HG03439 (cell line): Measurements from ENCODE around the gene CHDH.

Source experiments
- ATAC-seq: cut with Tn5 transposase; IDR thresholded peaks from one replicate; pipeline ENCODE4 v1.9.1; 2021; ENCODE audit warnings: mild to moderate bottlenecking, moderate library complexity; ENCODE audit not compliant: unreplicated experiment

Gene CHDH

DNA sequence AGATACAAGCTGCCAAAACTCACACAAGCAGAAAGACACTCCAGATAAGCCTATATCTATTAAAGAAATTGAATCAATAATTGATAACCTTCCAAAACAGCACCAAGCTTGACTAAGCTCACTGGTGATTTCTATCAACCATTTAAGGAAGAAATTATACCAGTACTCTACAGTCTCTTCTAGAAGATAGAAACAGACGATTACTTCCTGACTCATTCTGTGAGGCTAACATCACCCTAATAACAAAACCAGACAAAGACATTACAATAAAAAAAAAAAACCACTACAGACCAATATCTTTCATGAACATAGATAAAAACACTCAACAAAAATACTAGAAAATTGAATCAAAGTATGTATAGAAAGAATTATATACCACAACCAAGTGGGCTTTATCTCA is 20.2 kb downstream of the CHDH start:
- no peak for ATAC-seq

GRCh38 chr3:53824795-53825194 is 21.4 kb downstream of the CHDH start:
- no peak for ATAC-seq

- no peak for ATAC-seq
Measured at GRCh38 chr3:53823956-53824657, 22.1 kb downstream of the CHDH start.

GRCh38 chr3:53823026-53823955 is 22.9 kb downstream of the CHDH start:
- ATAC-seq: no peak

DNA sequence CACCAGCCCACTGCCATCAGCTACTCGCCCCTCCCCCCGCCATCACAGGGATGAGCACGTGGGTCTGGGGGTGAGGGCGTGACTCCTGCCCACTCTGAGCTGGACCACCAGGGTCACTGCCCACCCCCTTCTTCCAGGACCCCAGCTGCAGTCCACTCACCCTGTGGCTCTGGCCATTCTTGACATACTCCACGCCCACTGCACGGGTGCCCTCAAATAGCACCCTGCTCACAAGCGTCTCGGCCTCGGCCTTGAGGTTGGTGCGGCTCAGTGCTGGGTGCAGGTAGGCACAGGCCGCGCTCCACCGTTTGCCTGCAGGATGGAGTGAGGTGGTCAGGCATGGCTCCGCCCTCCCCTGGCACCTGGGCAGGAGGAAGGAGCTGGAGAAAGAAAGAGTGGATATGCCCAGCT is 23.9 kb downstream of the CHDH start:
- ATAC-seq: no peak

DNA sequence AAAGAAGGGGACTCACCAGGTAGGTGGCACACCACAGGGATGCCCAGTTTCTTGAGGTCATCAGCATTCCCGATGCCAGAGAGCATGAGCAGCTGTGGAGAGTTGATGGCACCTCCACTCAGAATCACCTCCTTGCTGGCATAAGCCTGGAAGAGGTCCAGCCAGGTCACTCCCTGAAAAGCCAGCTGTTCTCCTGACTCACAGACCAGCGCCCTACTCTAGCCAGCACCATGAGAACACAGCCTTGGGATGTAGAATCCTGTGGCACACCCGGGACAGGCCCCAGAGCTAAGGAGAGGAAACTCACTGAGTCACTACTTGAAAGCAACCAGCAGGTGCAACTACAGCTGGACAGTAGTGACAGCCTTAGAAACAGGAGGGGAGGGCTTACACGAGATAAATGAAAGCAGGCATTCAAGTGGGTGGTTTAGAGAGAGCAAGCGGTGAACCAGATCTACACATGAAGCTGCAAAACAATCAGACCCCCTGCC is 24.5 kb downstream of the CHDH start:
- no peak for ATAC-seq

- no peak for ATAC-seq
Measured at GRCh38 chr3:53820756-53821580, 25.3 kb downstream of the CHDH start.

GRCh38 chr3:53820084-53820483 is 26.1 kb downstream of the CHDH start:
- no peak for ATAC-seq

GRCh38 chr3:53819163-53819868 is 26.9 kb downstream of the CHDH start:
- no peak for ATAC-seq

GRCh38 chr3:53818221-53819162 is 27.7 kb downstream of the CHDH start:
- ATAC-seq: no peak

DNA sequence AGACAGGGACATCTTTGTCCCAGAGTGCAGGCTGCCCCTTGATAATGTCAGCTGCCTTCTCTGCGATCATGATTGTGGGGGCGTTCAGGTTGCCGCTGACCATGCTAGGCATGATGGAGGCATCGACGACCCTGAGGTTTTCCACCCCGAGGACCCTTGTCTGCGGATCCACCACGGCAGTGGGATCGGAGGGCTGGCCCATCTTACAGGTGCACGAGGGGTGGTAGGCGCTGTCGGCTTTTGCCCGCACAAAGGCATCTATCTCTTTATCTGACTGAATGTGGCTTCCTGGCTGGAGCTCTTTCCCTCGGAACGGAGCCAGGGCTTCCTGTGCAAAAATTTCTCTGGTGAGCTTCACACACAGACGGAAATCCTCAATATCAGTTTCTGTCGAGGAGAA is 28.4 kb downstream of the CHDH start:
- ATAC-seq: no peak

DNA sequence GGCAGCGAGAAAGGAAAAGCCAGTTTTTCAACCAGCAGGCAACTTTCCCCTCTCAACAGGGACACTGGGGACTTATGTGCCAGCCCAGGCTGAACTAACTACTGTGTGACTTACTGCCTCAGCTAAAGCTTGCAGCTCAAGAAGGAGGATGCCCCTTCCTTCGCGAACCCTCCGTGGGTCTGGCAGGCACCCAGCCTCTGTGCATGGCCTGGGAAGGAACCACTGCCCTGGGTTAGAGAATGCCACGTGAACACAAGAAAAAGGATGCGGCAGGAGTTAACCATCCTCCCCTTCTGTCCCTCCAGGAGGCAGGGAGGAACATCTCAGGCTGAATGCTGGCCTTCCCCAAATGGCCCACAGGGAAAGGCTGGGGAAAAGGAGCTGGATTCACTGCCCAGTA is 29.0 kb downstream of the CHDH start:
- ATAC-seq: no peak

- no peak for ATAC-seq
Measured at GRCh38 chr3:53816425-53816824, 29.8 kb downstream of the CHDH start.

DNA sequence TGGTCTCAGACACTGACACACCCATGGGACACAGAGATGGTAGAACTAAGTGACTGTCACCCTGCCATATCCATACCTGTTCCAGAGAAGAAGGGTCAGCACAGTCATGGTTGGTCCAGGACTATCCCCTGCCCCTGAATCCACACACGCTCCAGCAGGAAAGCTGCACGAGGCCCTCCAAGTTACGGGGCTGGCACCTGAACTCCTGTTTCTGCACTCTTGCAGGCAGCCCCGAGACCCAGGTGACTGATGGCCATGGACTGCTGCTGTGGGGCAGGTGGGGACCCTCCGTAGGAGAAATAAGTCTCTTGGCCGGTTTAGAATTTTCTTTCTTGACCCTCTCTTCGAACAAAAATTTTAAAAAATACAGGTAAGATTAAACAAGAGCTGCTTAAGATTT is 30.6 kb downstream of the CHDH start:
- no peak for ATAC-seq

DNA sequence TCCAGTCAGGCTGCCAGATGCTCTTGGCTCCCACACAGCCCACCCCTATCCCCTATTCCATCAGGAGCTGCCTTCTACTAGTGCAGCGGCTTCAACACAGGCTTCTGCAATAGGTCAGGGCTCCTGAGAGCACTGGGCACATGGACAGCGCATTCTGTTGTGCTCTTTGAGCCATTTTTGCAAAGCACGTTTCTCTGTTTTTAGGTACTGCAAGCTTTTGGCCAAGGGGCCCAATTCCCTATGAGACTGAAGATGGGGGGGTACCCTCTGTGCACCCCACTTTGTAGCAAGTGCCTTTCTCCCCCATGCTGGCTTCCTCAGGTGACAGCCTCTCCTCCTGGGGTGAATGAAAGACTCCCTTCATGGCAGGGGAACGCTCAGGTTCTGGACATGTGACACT is 31.2 kb downstream of the CHDH start:
- ATAC-seq: no peak

DNA sequence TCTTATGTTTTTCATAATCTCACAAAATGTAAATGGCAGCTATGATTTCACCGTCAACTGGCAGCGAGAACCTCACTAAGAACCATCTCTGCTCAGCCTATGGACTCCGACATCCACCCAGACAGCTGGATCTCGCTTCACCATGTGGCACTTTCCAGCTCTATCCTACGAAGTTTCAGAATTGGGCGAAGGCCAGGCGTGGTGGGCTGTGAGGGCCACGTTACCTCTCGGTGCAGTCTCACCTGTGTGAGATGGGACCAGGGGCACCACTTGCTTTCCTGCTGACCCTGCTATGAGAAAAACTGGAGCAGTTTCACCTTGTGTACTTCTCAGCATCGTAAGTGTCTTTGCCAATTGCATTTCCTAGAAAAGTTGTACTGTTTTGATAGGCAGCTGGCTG is 32.3 kb downstream of the CHDH start:
- no peak for ATAC-seq

GRCh38 chr3:53813229-53813628 is 33.0 kb downstream of the CHDH start:
- ATAC-seq: no peak

DNA sequence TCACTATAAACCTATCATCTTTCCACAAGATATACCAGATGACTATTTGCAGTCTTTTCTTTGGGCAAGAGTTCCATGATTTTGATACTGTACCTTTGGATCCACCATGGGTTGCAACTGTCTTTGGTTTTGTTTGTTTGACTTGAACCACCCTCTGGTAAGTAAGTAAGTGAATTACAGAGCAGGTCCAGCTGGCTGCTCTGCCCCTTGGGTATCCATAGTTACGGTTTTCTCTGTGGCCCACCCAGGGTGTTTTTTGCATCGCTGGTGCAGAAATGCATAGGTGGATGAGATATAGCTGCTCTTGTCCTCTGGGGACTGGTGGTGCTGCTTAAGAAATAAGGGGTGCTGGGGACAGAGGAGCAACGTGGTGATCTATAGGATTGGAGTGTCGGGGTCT is 33.8 kb downstream of the CHDH start:
- ATAC-seq: no peak

DNA sequence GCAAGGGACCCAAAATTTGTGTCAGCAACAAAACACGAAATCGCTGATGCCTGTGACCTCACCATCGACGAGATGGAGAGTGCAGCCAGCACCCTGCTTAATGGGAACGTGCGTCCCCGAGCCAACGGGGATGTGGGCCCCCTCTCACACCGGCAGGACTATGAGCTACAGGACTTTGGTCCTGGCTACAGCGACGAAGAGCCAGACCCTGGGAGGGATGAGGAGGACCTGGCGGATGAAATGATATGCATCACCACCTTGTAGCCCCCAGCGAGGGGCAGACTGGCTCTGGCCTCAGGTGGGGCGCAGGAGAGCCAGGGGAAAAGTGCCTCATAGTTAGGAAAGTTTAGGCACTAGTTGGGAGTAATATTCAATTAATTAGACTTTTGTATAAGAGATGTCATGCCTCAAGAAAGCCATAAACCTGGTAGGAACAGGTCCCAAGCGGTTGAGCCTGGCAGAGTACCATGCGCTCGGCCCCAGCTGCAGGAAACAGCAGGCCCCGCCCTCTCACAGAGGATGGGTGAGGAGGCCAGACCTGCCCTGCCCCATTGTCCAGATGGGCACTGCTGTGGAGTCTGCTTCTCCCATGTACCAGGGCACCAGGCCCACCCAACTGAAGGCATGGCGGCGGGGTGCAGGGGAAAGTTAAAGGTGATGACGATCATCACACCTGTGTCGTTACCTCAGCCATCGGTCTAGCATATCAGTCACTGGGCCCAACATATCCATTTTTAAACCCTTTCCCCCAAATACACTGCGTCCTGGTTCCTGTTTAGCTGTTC is 34.9 kb downstream of the CHDH start:
- no peak for ATAC-seq
